OCI-LY7 (cell line): Measurements from ENCODE around the gene C14orf39. TPM values are rescaled to one million over a fixed set of nuclear protein-coding genes. Genes with fewer than 3 reads are reported as not detected.

ENCODE experiments used
- BruUV-seq: library from RNA; stranded (reverse); fragments of 400-500 nt; replicated peaks from 2 replicates; lab custom pipeline; 2021; lab: Mats Ljungman, UMichigan
- CTCF ChIA-PET: fragments of 300-600 bp; sonication (Branson Sonifier 250); formaldehyde crosslinking; loops from one replicate; lab custom pipeline; 2022; ENCODE audit warnings: antibody characterized with exemption; ENCODE audit not compliant: unreplicated experiment; lab: Charles Lee
- POLR2A ChIA-PET: fragments of 300-600 bp; sonication (Branson Sonifier 250); formaldehyde crosslinking; loops from one replicate; lab custom pipeline; 2022; ENCODE audit warnings: antibody characterized with exemption; lab: Charles Lee
- DNase-seq: peaks from one replicate; pipeline ENCODE4 v3.0.0-alpha.2; 2015; ENCODE audit warnings: low spot score
- H2AFZ ChIP-seq: fragments of 200-600 bp; sonication (generic), shearing (Covaris generic); 2 replicates; pipeline ENCODE4 v1.6.1; 2014; ENCODE audit warnings: mild to moderate bottlenecking, antibody characterized with exemption, low read length, moderate library complexity
- H3K27ac ChIP-seq: fragments of 200-600 bp; sonication (generic); 2 replicates; pipeline ENCODE4 v1.5.1; 2014; ENCODE audit warnings: mixed run types, low read depth, mild to moderate bottlenecking, moderate library complexity, low read length, inconsistent platforms; ENCODE audit not compliant: poor library complexity, severe bottlenecking
- H3K36me3 ChIP-seq: fragments of 200-600 bp; sonication (generic); 2 replicates; pipeline ENCODE4 v1.6.1; 2014; ENCODE audit warnings: mild to moderate bottlenecking, antibody characterized with exemption, low read length, moderate library complexity, mixed read lengths; ENCODE audit not compliant: insufficient read depth
- H3K4me1 ChIP-seq: fragments of 200-600 bp; sonication (generic); 2 replicates; pipeline ENCODE4 v1.5.1; 2014; ENCODE audit warnings: mild to moderate bottlenecking, low read length; ENCODE audit not compliant: insufficient read depth, poor library complexity, severe bottlenecking
- H3K4me2 ChIP-seq: fragments of 200-600 bp; sonication (generic); 2 replicates; pipeline ENCODE4 v1.6.1; 2014; ENCODE audit warnings: mild to moderate bottlenecking, low read length
- H3K4me3 ChIP-seq: fragments of 200-600 bp; sonication (generic); 2 replicates; pipeline ENCODE4 v1.5.1; 2014; ENCODE audit warnings: mild to moderate bottlenecking, low read depth, low read length; ENCODE audit not compliant: poor library complexity, severe bottlenecking
- H3K79me2 ChIP-seq: fragments of 200-600 bp; sonication (generic); 2 replicates; pipeline ENCODE4 v1.6.1; 2016; ENCODE audit warnings: low read depth, mild to moderate bottlenecking, low read length, moderate library complexity, mixed read lengths; ENCODE audit not compliant: insufficient read depth
- H3K9me2 ChIP-seq: fragments of 200-600 bp; sonication (generic); 2 replicates; pipeline ENCODE4 v1.6.1; 2016; ENCODE audit warnings: mild to moderate bottlenecking, low read length, mixed read lengths; ENCODE audit not compliant: insufficient read depth
- H3K9me3 ChIP-seq: fragments of 200-600 bp; sonication (generic); 2 replicates; pipeline ENCODE4 v1.6.1; 2014; ENCODE audit warnings: mild to moderate bottlenecking, mixed run types, low read length, mixed read lengths
- H4K20me1 ChIP-seq: fragments of 200-600 bp; sonication (generic); 2 replicates; pipeline ENCODE4 v1.6.1; 2014; ENCODE audit warnings: mild to moderate bottlenecking, antibody characterized with exemption, low read length, moderate library complexity, mixed read lengths; ENCODE audit not compliant: insufficient read depth
- CTCF ChIP-seq: fragments of 200-600 bp; sonication (generic); conservative IDR thresholded peaks from 2 replicates; pipeline ENCODE4 v1.5.1; 2014; ENCODE audit warnings: mild to moderate bottlenecking, antibody characterized with exemption, low read length, moderate library complexity, mixed read lengths
- EZH2phosphoT487 ChIP-seq: fragments of 200-600 bp; sonication (generic); IDR thresholded peaks from 2 replicates; pipeline ENCODE4 v1.6.1; 2018; ENCODE audit warnings: low read depth, borderline replicate concordance, mild to moderate bottlenecking, mixed run types, antibody characterized with exemption, low read length, moderate library complexity, mixed read lengths
- intact Hi-C: fragments of 100-400 bp; cut with micrococcal nuclease; formaldehyde crosslinking; loops from one replicate; pipeline ENCODE4 v1.10.0; 2022; ENCODE audit not compliant: unreplicated experiment
- total RNA-seq, 2 experiments: library from RNA; depleted of rRNA in 1 of 2; stranded (reverse); fragments of >200 nt in 1 of 2; shearing (Covaris generic) in 1 of 2; gene quantifications; 2 replicates each; pipeline ENCODE4 v1.2.3, GENCODE V29; 2014 to 2022

Gene C14orf39
- total RNA-seq, 2 experiments from 2014 or later, result not detected

- no peak overlapping the region for H3K4me3 ChIP-seq
- POLR2A ChIA-PET, result interaction anchor here (0.5 to 1.0 kb wide), 2 partner anchors 167 to 1151 kb away, joined by 3 to 5 read pairs; no protein-coding TSS in a partner anchor
- no peak for TF ChIP-seq CTCF
- TF ChIP-seq EZH2phosphoT487, result no peak
- no peaks in the 10 kb centered on the region for H3K9me2 ChIP-seq
- BruUV-seq, result no TSS peak
- H3K4me1 ChIP-seq, result no peaks in the 10 kb centered on the region
- intact Hi-C loops, result no loop called here
- no peaks in the 10 kb centered on the region for H3K79me2 ChIP-seq
- H3K27ac ChIP-seq, result no peak overlapping the region
- H3K36me3 ChIP-seq, result no peaks in the 10 kb centered on the region
- DNase-seq, result no peak
- H3K4me2 ChIP-seq, result no peak overlapping the region
- H4K20me1 ChIP-seq, result no peaks in the 10 kb centered on the region
- CTCF ChIA-PET, result no interaction called here
- H3K9me3 ChIP-seq, result no peaks in the 10 kb centered on the region
- no peak overlapping the region for H2AFZ ChIP-seq
Measured at GRCh38 chr14:60515511-60516289, 29.8 kb upstream of the C14orf39 start.

- no TSS peak for BruUV-seq
- ChIA-PET POLR2A (no interaction called here), CTCF (no interaction called here)
- no peaks in the 10 kb centered on the region for H4K20me1 ChIP-seq
- intact Hi-C loops, result no loop called here
- H3K4me3 ChIP-seq, result no peak overlapping the region
- H3K9me3 ChIP-seq, result no peaks in the 10 kb centered on the region
- H3K79me2 ChIP-seq, result no peaks in the 10 kb centered on the region
- H2AFZ ChIP-seq, result peak overlapping the region; percentile 40; the same call in 1 of the 2 replicates
- peak overlapping the region; percentile 27; the same call in 1 of the 2 replicates for H3K4me2 ChIP-seq
- TF ChIP-seq CTCF (peak; percentile 36; the same call in 1 of the 2 replicates), EZH2phosphoT487 (no peak)
- no peak for DNase-seq
- no peak overlapping the region for H3K27ac ChIP-seq
- no peaks in the 10 kb centered on the region for H3K4me1 ChIP-seq
- no peaks in the 10 kb centered on the region for H3K9me2 ChIP-seq
- H3K36me3 ChIP-seq, result no peaks in the 10 kb centered on the region
Measured at GRCh38 chr14:60514741-60515491, 29.1 kb upstream of the C14orf39 start.
